Progenitor cell of endocrine pancreas (in vitro differentiated cells): ENCODE measurements around the gene GORAB. TPM values are rescaled to one million over a fixed set of nuclear protein-coding genes. Genes with fewer than 3 reads are reported as not detected.

ENCODE experiments used
- DNase-seq: peaks from one replicate; pipeline ENCODE4 v3.0.0; 2021; ENCODE audit warnings: low spot score; ENCODE audit not compliant: unreplicated experiment
- H3K27ac Mint-ChIP-seq: 2 replicates; pipeline ENCODE4 v1.8.0; 2021; ENCODE audit warnings: mild to moderate bottlenecking, moderate library complexity, mixed read lengths
- H3K27me3 Mint-ChIP-seq: 2 replicates; pipeline ENCODE4 v1.8.0; 2021; ENCODE audit warnings: mixed read lengths
- H3K36me3 Mint-ChIP-seq: 2 replicates; pipeline ENCODE4 v1.8.0; 2022; ENCODE audit warnings: mixed read lengths; ENCODE audit not compliant: insufficient read depth
- H3K4me1 Mint-ChIP-seq: 2 replicates; pipeline ENCODE4 v1.8.0; 2021; ENCODE audit warnings: low read depth, mixed read lengths
- H3K4me3 Mint-ChIP-seq: 2 replicates; pipeline ENCODE4 v1.8.0; 2021; ENCODE audit warnings: low read depth, mild to moderate bottlenecking, moderate library complexity, mixed read lengths
- H3K9me3 Mint-ChIP-seq: 2 replicates; pipeline ENCODE4 v1.8.0; 2021; ENCODE audit warnings: low read depth, mixed read lengths
- total RNA-seq: library from RNA; stranded (reverse); gene quantifications from 2 replicates; pipeline ENCODE4 v1.2.1, GENCODE V29; 2021
- TF ChIP-seq, protein P1 (sequence below): fragments of 200-600 bp; sonication (generic); IDR thresholded peaks from one replicate; pipeline ENCODE4 v1.5.0; 2021; ENCODE audit warnings: antibody characterized with exemption, mild to moderate bottlenecking; ENCODE audit not compliant: unreplicated experiment

GORAB gene
- total RNA-seq, 1 donor from 2014 or later: 23.1 TPM

GRCh38 chr1:170547255-170547654 lies 15.3 kb downstream of the GORAB start:
- Mint-ChIP-seq H3K4me1 (no peaks in the 10 kb centered on the region), H3K27ac (no peak overlapping the region), H3K36me3 (peaks cover 46% of the 10 kb centered on the region), H3K9me3 (peaks cover 3% of the 10 kb centered on the region), H3K4me3 (no peak overlapping the region), H3K27me3 (no peaks in the 10 kb centered on the region)
- DNase-seq: no peak
- TF ChIP-seq, protein P1, sequence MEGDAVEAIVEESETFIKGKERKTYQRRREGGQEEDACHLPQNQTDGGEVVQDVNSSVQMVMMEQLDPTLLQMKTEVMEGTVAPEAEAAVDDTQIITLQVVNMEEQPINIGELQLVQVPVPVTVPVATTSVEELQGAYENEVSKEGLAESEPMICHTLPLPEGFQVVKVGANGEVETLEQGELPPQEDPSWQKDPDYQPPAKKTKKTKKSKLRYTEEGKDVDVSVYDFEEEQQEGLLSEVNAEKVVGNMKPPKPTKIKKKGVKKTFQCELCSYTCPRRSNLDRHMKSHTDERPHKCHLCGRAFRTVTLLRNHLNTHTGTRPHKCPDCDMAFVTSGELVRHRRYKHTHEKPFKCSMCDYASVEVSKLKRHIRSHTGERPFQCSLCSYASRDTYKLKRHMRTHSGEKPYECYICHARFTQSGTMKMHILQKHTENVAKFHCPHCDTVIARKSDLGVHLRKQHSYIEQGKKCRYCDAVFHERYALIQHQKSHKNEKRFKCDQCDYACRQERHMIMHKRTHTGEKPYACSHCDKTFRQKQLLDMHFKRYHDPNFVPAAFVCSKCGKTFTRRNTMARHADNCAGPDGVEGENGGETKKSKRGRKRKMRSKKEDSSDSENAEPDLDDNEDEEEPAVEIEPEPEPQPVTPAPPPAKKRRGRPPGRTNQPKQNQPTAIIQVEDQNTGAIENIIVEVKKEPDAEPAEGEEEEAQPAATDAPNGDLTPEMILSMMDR: no peak

GRCh38 chr1:170548497-170548896 lies 16.5 kb downstream of the GORAB start:
- H3K4me1 Mint-ChIP-seq: no peaks in the 10 kb centered on the region
- TF ChIP-seq, protein P1: no peak
- no peak overlapping the region for H3K27ac Mint-ChIP-seq
- H3K27me3 Mint-ChIP-seq: no peaks in the 10 kb centered on the region
- H3K4me3 Mint-ChIP-seq: no peak overlapping the region
- H3K9me3 Mint-ChIP-seq: peaks cover 3% of the 10 kb centered on the region
- DNase-seq: no peak
- peaks cover 45% of the 10 kb centered on the region for H3K36me3 Mint-ChIP-seq

- TF ChIP-seq, protein P1: no peak
- H3K4me1 Mint-ChIP-seq: no peaks in the 10 kb centered on the region
- no peak overlapping the region for H3K4me3 Mint-ChIP-seq
- H3K27me3 Mint-ChIP-seq: no peaks in the 10 kb centered on the region
- no peak for DNase-seq
- H3K27ac Mint-ChIP-seq: no peak overlapping the region
- peaks cover 8% of the 10 kb centered on the region for H3K36me3 Mint-ChIP-seq
- no peaks in the 10 kb centered on the region for H3K9me3 Mint-ChIP-seq
Observed at GRCh38 chr1:170555370-170555769, 23.4 kb downstream of the GORAB start.

- Mint-ChIP-seq H3K9me3 (no peaks in the 10 kb centered on the region), H3K4me3 (no peak overlapping the region), H3K36me3 (peaks cover 6% of the 10 kb centered on the region), H3K27me3 (no peaks in the 10 kb centered on the region), H3K4me1 (no peaks in the 10 kb centered on the region), H3K27ac (no peak overlapping the region)
- TF ChIP-seq, protein P1: no peak
- no peak for DNase-seq
Observed at GRCh38 chr1:170556917-170557316, 25.0 kb downstream of the GORAB start.

DNA sequence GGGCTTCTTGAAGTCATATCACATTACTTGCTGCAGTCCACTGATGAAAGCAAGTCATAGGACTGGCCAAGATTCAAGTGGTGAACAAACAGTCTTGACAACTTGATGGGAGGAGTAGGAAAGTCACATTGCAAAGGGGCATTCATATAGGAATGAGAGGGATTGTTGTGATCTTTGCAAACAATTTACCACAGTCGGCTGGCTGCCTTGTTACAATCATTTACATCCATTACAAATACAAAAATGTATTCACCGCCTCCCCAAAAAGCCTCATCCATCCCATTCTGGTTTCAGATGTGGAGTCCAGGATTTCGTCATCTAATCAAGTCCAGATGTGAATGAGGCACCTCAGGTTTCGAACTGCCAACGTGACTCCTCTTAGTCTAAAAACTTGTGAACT lies 26.8 kb downstream of the GORAB start:
- H3K27me3 Mint-ChIP-seq: no peaks in the 10 kb centered on the region
- TF ChIP-seq, protein P1: no peak
- H3K4me3 Mint-ChIP-seq: no peak overlapping the region
- H3K36me3 Mint-ChIP-seq: peaks cover 1% of the 10 kb centered on the region
- no peaks in the 10 kb centered on the region for H3K9me3 Mint-ChIP-seq
- no peak for DNase-seq
- H3K4me1 Mint-ChIP-seq: peaks cover 4% of the 10 kb centered on the region
- H3K27ac Mint-ChIP-seq: no peak overlapping the region
